NCI-H2081 treated with DMSO at 0.1 percent for 48 hours (cell line): ENCODE measurements around the gene MIPEP.

Experiments used
- DNase-seq: peaks from one replicate; lab custom pipeline; 2025; lab: John Stamatoyannopoulos, UW

MIPEP gene

GRCh38 chr13:23715092-23715761 lies 174.0 kb downstream of the MIPEP start:
- DNase-seq = no peak

GRCh38 chr13:23714672-23715071 lies 174.5 kb downstream of the MIPEP start:
- no peak for DNase-seq

- no peak for DNase-seq
Observed at GRCh38 chr13:23711355-23711754, 177.8 kb downstream of the MIPEP start.

GRCh38 chr13:23710366-23710765 lies 178.8 kb downstream of the MIPEP start:
- DNase-seq = no peak

- DNase-seq = no peak
Observed at GRCh38 chr13:23709536-23709935, 179.7 kb downstream of the MIPEP start.

GRCh38 chr13:23707674-23708073 lies 181.5 kb downstream of the MIPEP start:
- no peak for DNase-seq

- DNase-seq = no peak
Observed at GRCh38 chr13:23705583-23705982, 183.6 kb downstream of the MIPEP start.

- no peak for DNase-seq
Observed at GRCh38 chr13:23703246-23703860, 185.8 kb downstream of the MIPEP start.

- no peak for DNase-seq
Observed at GRCh38 chr13:23701636-23702035, 187.6 kb downstream of the MIPEP start.

GRCh38 chr13:23701186-23701585 lies 188.0 kb downstream of the MIPEP start:
- no peak for DNase-seq

GRCh38 chr13:23699271-23699670 lies 189.9 kb downstream of the MIPEP start:
- no peak for DNase-seq

GRCh38 chr13:23697772-23698313 lies 191.4 kb downstream of the MIPEP start:
- DNase-seq = no peak

GRCh38 chr13:23696610-23697009 lies 192.6 kb downstream of the MIPEP start:
- DNase-seq = no peak

- no peak for DNase-seq
Observed at GRCh38 chr13:23695711-23696464, 193.3 kb downstream of the MIPEP start.

- DNase-seq = no peak
Observed at GRCh38 chr13:23695196-23695595, 194.0 kb downstream of the MIPEP start.

- no peak for DNase-seq
Observed at GRCh38 chr13:23692816-23693215, 196.4 kb downstream of the MIPEP start.

- DNase-seq = no peak
Observed at GRCh38 chr13:23690668-23691067, 198.5 kb downstream of the MIPEP start.

GRCh38 chr13:23688336-23688735 lies 200.9 kb downstream of the MIPEP start:
- DNase-seq = no peak

GRCh38 chr13:23687614-23688013 lies 201.6 kb downstream of the MIPEP start:
- DNase-seq = no peak

GRCh38 chr13:23686948-23687347 lies 202.3 kb downstream of the MIPEP start:
- DNase-seq = no peak

GRCh38 chr13:23685416-23685815 lies 203.8 kb downstream of the MIPEP start:
- DNase-seq = no peak

GRCh38 chr13:23684647-23685046 lies 204.6 kb downstream of the MIPEP start:
- DNase-seq = no peak

- no peak for DNase-seq
Observed at GRCh38 chr13:23683084-23683483, 206.1 kb downstream of the MIPEP start.
